MM.1S (cell line): ENCODE results near the gene PIP4K2A.

Source experiments
- DNase-seq: peaks from one replicate; pipeline ENCODE4 v3.0.0-alpha.2; 2015
- H2AFZ ChIP-seq: fragments of 300-600 bp; sonication (generic); 2 replicates; pipeline ENCODE4 v1.6.0; 2016; ENCODE audit warnings: antibody characterized with exemption, low read length
- H3F3A ChIP-seq: fragments of 300-600 bp; sonication (generic); 2 replicates; pipeline ENCODE4 v1.6.1; 2016; ENCODE audit warnings: mild to moderate bottlenecking, antibody characterized with exemption, low read length, moderate library complexity, mixed read lengths; ENCODE audit not compliant: insufficient read depth
- H3K27ac ChIP-seq: fragments of 300-600 bp; sonication (generic); 2 replicates; pipeline ENCODE4 v1.5.1; 2016; ENCODE audit warnings: mild to moderate bottlenecking, low read length
- H3K27me3 ChIP-seq: fragments of 300-600 bp; sonication (generic); replicated peaks from 2 replicates; pipeline ENCODE4 v1.6.0; 2016; ENCODE audit warnings: low read length; ENCODE audit not compliant: insufficient read depth
- H3K36me3 ChIP-seq: fragments of 300-600 bp; sonication (generic); replicated peaks from 2 replicates; pipeline ENCODE4 v1.6.1; 2016; ENCODE audit warnings: mild to moderate bottlenecking, low read length, mixed read lengths; ENCODE audit not compliant: insufficient read depth
- H3K4me1 ChIP-seq: fragments of 300-600 bp; sonication (generic); 2 replicates; pipeline ENCODE4 v1.6.1; 2016; ENCODE audit warnings: low read length, mixed read lengths
- H3K4me2 ChIP-seq: fragments of 300-600 bp; sonication (generic); 2 replicates; pipeline ENCODE4 v1.6.0; 2016; ENCODE audit warnings: low read depth, low read length
- H3K4me3 ChIP-seq: fragments of 300-600 bp; sonication (generic); 2 replicates; pipeline ENCODE4 v1.5.1; 2016; ENCODE audit warnings: low read length, mixed read lengths
- H3K79me2 ChIP-seq: fragments of 300-600 bp; sonication (generic); 2 replicates; pipeline ENCODE4 v1.6.1; 2016; ENCODE audit warnings: mixed run types, low read length, mixed read lengths
- H3K9ac ChIP-seq: fragments of 300-600 bp; sonication (generic); 2 replicates; pipeline ENCODE4 v1.6.1; 2016; ENCODE audit warnings: low read length, mixed read lengths
- H3K9me2 ChIP-seq: fragments of 300-600 bp; sonication (generic); replicated peaks from 2 replicates; pipeline ENCODE4 v1.6.1; 2016; ENCODE audit warnings: mild to moderate bottlenecking, low read length, mixed read lengths; ENCODE audit not compliant: insufficient read depth
- H3K9me3 ChIP-seq: fragments of 300-600 bp; sonication (generic); replicated peaks from 2 replicates; pipeline ENCODE4 v1.6.1; 2016; ENCODE audit warnings: mild to moderate bottlenecking, low read length, mixed read lengths; ENCODE audit not compliant: insufficient read depth
- H4K20me1 ChIP-seq: fragments of 300-600 bp; sonication (generic); 2 replicates; pipeline ENCODE4 v1.6.1; 2016; ENCODE audit warnings: mild to moderate bottlenecking, low read length, moderate library complexity, mixed read lengths; ENCODE audit not compliant: insufficient read depth
- EZH2 ChIP-seq: fragments of 300-600 bp; sonication (generic); optimal IDR thresholded peaks from 2 replicates; pipeline ENCODE3; 2017; ENCODE audit warnings: low read depth, mild to moderate bottlenecking, antibody characterized with exemption, low read length, mixed read lengths
- EZH2phosphoT487 ChIP-seq: fragments of 300-600 bp; sonication (generic); IDR thresholded peaks from 2 replicates; pipeline ENCODE4 v1.6.1; 2018; ENCODE audit warnings: antibody characterized with exemption, low read length
- TF ChIP-seq, protein P1 (sequence below): fragments of 300-600 bp; sonication (generic); IDR thresholded peaks from 2 replicates; pipeline ENCODE4 v1.5.1; 2016; ENCODE audit warnings: antibody characterized with exemption, low read length, mixed read lengths

Gene PIP4K2A

DNA sequence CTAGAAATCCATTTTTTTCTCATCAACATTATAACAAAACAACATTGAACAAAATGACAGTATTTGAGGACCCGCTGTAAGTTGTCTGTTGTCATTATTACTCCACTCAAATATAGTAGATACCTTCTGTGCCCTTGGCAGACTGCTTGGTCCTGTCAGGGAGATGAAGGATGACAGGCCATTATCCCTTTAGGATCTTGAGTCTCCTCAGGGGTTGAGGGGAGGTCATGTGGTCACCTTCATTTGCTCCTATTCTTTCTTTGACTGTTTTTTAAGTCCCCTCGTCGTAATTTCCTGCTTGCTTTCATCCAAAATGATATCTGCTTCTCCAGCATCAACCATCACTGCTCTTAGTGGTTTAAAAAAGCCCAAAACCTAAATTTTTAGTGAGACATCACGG lies 2.6 kb upstream of the PIP4K2A start:
- H3K79me2 ChIP-seq = peaks cover 22% of the 10 kb centered on the region
- H3K9ac ChIP-seq = no peak overlapping the region
- DNase-seq = no peak
- H4K20me1 ChIP-seq = no peaks in the 10 kb centered on the region
- no peak overlapping the region for H2AFZ ChIP-seq
- no peak overlapping the region for H3K4me3 ChIP-seq
- 0 out of 2 replicates have a peak, but pooled peaks cover 12% of the 10 kb centered on the region for H3K4me1 ChIP-seq
- no peak overlapping the region for H3K4me2 ChIP-seq
- H3K9me3 ChIP-seq = no peaks in the 10 kb centered on the region
- no peaks in the 10 kb centered on the region for H3K36me3 ChIP-seq
- no peaks in the 10 kb centered on the region for H3F3A ChIP-seq
- no peaks in the 10 kb centered on the region for H3K27me3 ChIP-seq
- no peaks in the 10 kb centered on the region for H3K9me2 ChIP-seq
- no peak overlapping the region for H3K27ac ChIP-seq
- TF ChIP-seq, protein P1, sequence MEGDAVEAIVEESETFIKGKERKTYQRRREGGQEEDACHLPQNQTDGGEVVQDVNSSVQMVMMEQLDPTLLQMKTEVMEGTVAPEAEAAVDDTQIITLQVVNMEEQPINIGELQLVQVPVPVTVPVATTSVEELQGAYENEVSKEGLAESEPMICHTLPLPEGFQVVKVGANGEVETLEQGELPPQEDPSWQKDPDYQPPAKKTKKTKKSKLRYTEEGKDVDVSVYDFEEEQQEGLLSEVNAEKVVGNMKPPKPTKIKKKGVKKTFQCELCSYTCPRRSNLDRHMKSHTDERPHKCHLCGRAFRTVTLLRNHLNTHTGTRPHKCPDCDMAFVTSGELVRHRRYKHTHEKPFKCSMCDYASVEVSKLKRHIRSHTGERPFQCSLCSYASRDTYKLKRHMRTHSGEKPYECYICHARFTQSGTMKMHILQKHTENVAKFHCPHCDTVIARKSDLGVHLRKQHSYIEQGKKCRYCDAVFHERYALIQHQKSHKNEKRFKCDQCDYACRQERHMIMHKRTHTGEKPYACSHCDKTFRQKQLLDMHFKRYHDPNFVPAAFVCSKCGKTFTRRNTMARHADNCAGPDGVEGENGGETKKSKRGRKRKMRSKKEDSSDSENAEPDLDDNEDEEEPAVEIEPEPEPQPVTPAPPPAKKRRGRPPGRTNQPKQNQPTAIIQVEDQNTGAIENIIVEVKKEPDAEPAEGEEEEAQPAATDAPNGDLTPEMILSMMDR = no peak
- TF ChIP-seq EZH2phosphoT487 = no peak
- TF ChIP-seq EZH2 = no peak

DNA sequence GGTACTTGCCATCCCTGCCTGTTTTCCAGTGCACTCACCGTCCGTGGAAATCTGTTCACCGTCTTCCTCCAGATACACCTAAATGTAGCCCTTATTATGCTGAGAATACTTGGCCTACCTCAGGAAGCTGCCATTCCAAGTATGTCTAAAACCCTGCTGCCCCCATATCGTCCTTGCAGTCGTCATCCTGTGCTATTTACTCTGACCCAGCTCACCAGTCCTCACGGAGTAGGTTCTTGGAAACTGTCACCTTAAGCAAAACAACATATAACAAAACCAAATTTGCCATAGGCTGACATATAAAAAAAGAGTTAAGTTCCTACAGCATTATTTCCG lies 880 bp upstream of the PIP4K2A start:
- H3K9ac ChIP-seq = no peak overlapping the region
- no peaks in the 10 kb centered on the region for H3K9me3 ChIP-seq
- peak overlapping the region; percentile 91; the same call in 1 of the 2 replicates for H3K4me2 ChIP-seq
- TF ChIP-seq, protein P1 = no peak
- no peaks in the 10 kb centered on the region for H3F3A ChIP-seq
- H3K4me1 ChIP-seq = 0 out of 2 replicates have a peak, but pooled peaks cover 12% of the 10 kb centered on the region
- no peaks in the 10 kb centered on the region for H3K36me3 ChIP-seq
- H3K9me2 ChIP-seq = no peaks in the 10 kb centered on the region
- H3K27me3 ChIP-seq = no peaks in the 10 kb centered on the region
- no peak overlapping the region for H3K4me3 ChIP-seq
- peaks cover 3% of the 10 kb centered on the region; the same call in 1 of the 2 replicates for H4K20me1 ChIP-seq
- H3K27ac ChIP-seq = no peak overlapping the region
- H3K79me2 ChIP-seq = peaks cover 38% of the 10 kb centered on the region
- no peak for DNase-seq
- 0 out of 2 replicates have a peak overlapping the region, but pooled peaks have one; percentile 100 for H2AFZ ChIP-seq

- Histone ChIP-seq H3K9me2 (no peaks in the 10 kb centered on the region), H3F3A (no peaks in the 10 kb centered on the region), H3K4me1 (0 out of 2 replicates have a peak, but pooled peaks cover 12% of the 10 kb centered on the region), H3K9ac (peak overlapping the region; percentile 81), H3K27me3 (no peaks in the 10 kb centered on the region), H3K4me3 (peak overlapping the region; percentile 96), H3K4me2 (peak overlapping the region; percentile 69), H3K27ac (peak overlapping the region; percentile 59; the same call in 1 of the 2 replicates), H3K79me2 (peaks cover 51% of the 10 kb centered on the region), H4K20me1 (peaks cover 3% of the 10 kb centered on the region; the same call in 1 of the 2 replicates), H3K9me3 (no peaks in the 10 kb centered on the region), H3K36me3 (no peaks in the 10 kb centered on the region), H2AFZ (peak overlapping the region; percentile 86)
- TF ChIP-seq EZH2 = no peak
- TF ChIP-seq, protein P1 = no peak
- no peak for TF ChIP-seq EZH2phosphoT487
- peak; percentile 44 for DNase-seq
These were observed 412 bp downstream of the PIP4K2A start for GRCh38 chr10:22713853-22714478.
